Prostate gland (tissue), 2 donors: ENCODE data around the gene ADRB1. TPM values are rescaled to one million over a fixed set of nuclear protein-coding genes. Genes with fewer than 3 reads are reported as not detected.

Source experiments
- DNase-seq: peaks from one replicate; pipeline ENCODE4 v3.0.0-alpha.2; 2019; ENCODE audit warnings: low spot score
- H3K27ac ChIP-seq, 2 donors: fragments of 200-600 bp; sonication (generic); 2 replicates each; pipeline ENCODE4 v1.5.1; 2017 to 2019
- H3K27me3 ChIP-seq: fragments of 200-600 bp; sonication (generic); replicated peaks from 2 replicates; pipeline ENCODE4 v1.5.1; 2019; ENCODE audit not compliant: insufficient read depth
- H3K36me3 ChIP-seq, 2 donors: fragments of 200-600 bp; sonication (generic); 1 replicate in 1 of 2; 2 replicates in 1 of 2; pipeline versions ENCODE4 v1.5.1 to v1.8.1; 2017 to 2019
- H3K4me1 ChIP-seq: fragments of 200-600 bp; sonication (generic); replicated peaks from 2 replicates; pipeline ENCODE4 v1.5.1; 2019
- H3K4me3 ChIP-seq, 2 donors: fragments of 200-600 bp; sonication (generic); 2 replicates each; pipeline ENCODE4 v1.5.1; 2017 to 2019
- H3K9me3 ChIP-seq: fragments of 200-600 bp; sonication (generic); 2 replicates; pipeline ENCODE4 v1.5.1; 2017
- POLR2A ChIP-seq: fragments of 450-650 bp; IDR thresholded peaks from one replicate; pipeline ENCODE4 v1.6.1; 2016; ENCODE audit warnings: antibody characterized with exemption, mild to moderate bottlenecking
- POLR2AphosphoS5 ChIP-seq: sonication (generic); formaldehyde crosslinking; IDR thresholded peaks from one replicate; pipeline ENCODE4 v1.6.1; 2017; ENCODE audit warnings: antibody characterized with exemption
- WGBS: methylation state at CpG from one replicate; pipeline ENCODE4 v1.1.5; 2018; 5-methylcytosine and 5-hydroxymethylcytosine counted together
- intact Hi-C: fragments of 100-400 bp; cut with DNase I; formaldehyde crosslinking; loops from one replicate; pipeline ENCODE4 v1.14.2; 2022
- total RNA-seq, 2 donors: library from RNA; depleted of rRNA; stranded (reverse); fragments of >200 nt; gene quantifications; one replicate each; pipeline ENCODE4 v1.1.0, GENCODE V29; 2016
- TF ChIP-seq, protein P1 (sequence below), 4 experiments: fragments of 200-600 bp in 2 of 4; fragments of 450-650 bp in 2 of 4; sonication (generic) in 2 of 4; IDR thresholded peaks; 1 replicate in 3 of 4; 2 replicates in 1 of 4; pipeline ENCODE4 v1.5.1; 2016 to 2019; ENCODE audit warnings: antibody characterized with exemption in 4 of 4, mild to moderate bottlenecking in 2 of 4, moderate library complexity in 2 of 4

ADRB1 gene
- total RNA-seq, 2 donors from 2014 or later = 10.2 to 15.4 TPM

GRCh38 chr10:114010316-114010715, 33.4 kb upstream of the ADRB1 start:
- no peak overlapping the region for H3K4me3 ChIP-seq
- TF ChIP-seq POLR2AphosphoS5 (no peak), POLR2A (no peak)
- TF ChIP-seq, protein P1, sequence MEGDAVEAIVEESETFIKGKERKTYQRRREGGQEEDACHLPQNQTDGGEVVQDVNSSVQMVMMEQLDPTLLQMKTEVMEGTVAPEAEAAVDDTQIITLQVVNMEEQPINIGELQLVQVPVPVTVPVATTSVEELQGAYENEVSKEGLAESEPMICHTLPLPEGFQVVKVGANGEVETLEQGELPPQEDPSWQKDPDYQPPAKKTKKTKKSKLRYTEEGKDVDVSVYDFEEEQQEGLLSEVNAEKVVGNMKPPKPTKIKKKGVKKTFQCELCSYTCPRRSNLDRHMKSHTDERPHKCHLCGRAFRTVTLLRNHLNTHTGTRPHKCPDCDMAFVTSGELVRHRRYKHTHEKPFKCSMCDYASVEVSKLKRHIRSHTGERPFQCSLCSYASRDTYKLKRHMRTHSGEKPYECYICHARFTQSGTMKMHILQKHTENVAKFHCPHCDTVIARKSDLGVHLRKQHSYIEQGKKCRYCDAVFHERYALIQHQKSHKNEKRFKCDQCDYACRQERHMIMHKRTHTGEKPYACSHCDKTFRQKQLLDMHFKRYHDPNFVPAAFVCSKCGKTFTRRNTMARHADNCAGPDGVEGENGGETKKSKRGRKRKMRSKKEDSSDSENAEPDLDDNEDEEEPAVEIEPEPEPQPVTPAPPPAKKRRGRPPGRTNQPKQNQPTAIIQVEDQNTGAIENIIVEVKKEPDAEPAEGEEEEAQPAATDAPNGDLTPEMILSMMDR (IDR thresholded peaks at IDR 0.05) = no peak
- no peaks in the 10 kb centered on the region for H3K4me1 ChIP-seq
- DNase-seq = no peak
- no peaks in the 10 kb centered on the region for H3K27me3 ChIP-seq
- no peaks in the 10 kb centered on the region for H3K9me3 ChIP-seq
- H3K27ac ChIP-seq = no peak overlapping the region
- intact Hi-C loops = no loop called here
- WGBS = 60% methylated on average over 2 of the region's 2 CpGs
- no peaks in the 10 kb centered on the region for H3K36me3 ChIP-seq

DNA sequence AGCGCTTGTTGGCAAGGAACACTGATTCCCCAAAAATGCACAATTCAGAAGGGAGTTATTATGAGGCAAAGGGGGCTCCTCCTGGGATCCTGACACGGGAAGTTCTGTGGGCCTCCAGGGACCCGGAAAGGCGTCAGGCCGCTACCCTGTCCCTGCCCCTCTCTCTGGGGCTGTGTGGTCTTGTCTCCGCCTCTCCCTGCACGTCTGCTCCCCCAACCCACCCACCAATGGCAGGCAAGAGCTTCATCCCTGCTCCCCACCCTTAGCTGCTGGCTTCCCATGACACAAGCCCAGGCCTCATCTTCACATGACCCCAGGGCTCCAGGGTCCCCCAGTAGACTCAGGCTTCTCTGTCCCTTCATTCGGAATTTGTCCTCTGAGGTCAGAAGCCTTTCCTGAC, 31.0 kb upstream of the ADRB1 start:
- H3K9me3 ChIP-seq = no peaks in the 10 kb centered on the region
- H3K4me1 ChIP-seq = no peaks in the 10 kb centered on the region
- 87% methylated on average over 8 of the region's 8 CpGs for WGBS
- TF ChIP-seq POLR2A (no peak), POLR2AphosphoS5 (no peak)
- TF ChIP-seq, protein P1 (IDR thresholded peaks at IDR 0.05) = no peak
- no peak for DNase-seq
- H3K4me3 ChIP-seq = no peak overlapping the region
- intact Hi-C loops = no loop called here
- no peaks in the 10 kb centered on the region for H3K27me3 ChIP-seq
- no peaks in the 10 kb centered on the region for H3K36me3 ChIP-seq
- H3K27ac ChIP-seq = no peak overlapping the region

GRCh38 chr10:114015708-114016107, 28.0 kb upstream of the ADRB1 start:
- DNase-seq = no peak
- Histone ChIP-seq H3K4me1 (no peaks in the 10 kb centered on the region), H3K27me3 (no peaks in the 10 kb centered on the region), H3K9me3 (no peaks in the 10 kb centered on the region), H3K4me3 (no peak overlapping the region), H3K36me3 (no peaks in the 10 kb centered on the region), H3K27ac (no peak overlapping the region)
- 73% methylated on average over 1 of the region's 1 CpG for WGBS
- TF ChIP-seq POLR2AphosphoS5 (no peak), POLR2A (no peak)
- TF ChIP-seq, protein P1 (IDR thresholded peaks at IDR 0.05) = no peak
- intact Hi-C loops = no loop called here

DNA sequence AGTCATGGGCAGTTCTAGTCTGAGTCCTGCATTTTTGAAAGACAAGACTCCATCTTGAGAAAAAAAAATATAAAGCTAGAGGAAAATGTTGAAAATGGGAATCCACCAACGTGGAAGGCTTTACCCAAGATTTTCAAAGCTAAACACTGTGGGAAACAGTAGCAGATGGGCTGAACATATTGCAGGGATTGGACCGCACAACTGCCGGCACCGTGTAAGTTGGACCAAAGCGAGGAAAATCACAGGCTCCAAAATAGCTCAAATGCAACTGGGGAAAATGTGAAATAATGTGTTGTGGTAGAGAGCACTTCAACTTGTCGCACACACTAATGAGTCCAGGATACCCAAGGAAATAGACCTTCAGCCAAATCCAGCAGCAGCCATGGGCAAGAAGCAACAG, 26.4 kb upstream of the ADRB1 start:
- no peak for DNase-seq
- Histone ChIP-seq H3K27me3 (no peaks in the 10 kb centered on the region), H3K27ac (no peak overlapping the region), H3K4me3 (no peak overlapping the region), H3K9me3 (no peaks in the 10 kb centered on the region), H3K4me1 (no peaks in the 10 kb centered on the region), H3K36me3 (no peaks in the 10 kb centered on the region)
- no peak for TF ChIP-seq POLR2A
- TF ChIP-seq, protein P1 (IDR thresholded peaks at IDR 0.05) = no peak
- 94% methylated on average over 6 of the region's 6 CpGs for WGBS
- intact Hi-C loops = no loop called here

DNA sequence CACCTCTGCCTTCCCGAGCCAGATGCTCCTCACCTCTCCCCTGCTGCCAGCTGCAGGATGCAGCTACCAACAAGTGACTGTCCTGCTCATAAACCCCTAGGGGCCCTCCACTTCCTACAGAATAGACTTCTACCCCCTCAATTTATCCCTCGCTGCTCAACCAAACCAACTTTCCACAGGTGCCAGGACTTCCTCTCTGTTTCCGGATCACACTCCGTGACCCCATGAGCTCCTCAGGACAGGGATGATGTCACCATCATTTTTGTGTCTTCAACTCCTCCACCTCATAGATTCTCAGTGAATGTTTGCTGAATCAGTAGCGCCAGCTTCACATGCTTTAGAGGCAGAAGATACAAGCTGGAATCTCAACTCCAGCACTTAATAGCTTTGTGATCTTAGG, 25.8 kb upstream of the ADRB1 start:
- TF ChIP-seq POLR2AphosphoS5 (no peak), POLR2A (no peak)
- TF ChIP-seq, protein P1 (IDR thresholded peaks at IDR 0.05) = no peak
- H3K27me3 ChIP-seq = no peaks in the 10 kb centered on the region
- H3K4me3 ChIP-seq = no peak overlapping the region
- no peak overlapping the region for H3K27ac ChIP-seq
- no peaks in the 10 kb centered on the region for H3K4me1 ChIP-seq
- no peak for DNase-seq
- intact Hi-C loops = no loop called here
- 86% methylated on average over 5 of the region's 5 CpGs for WGBS
- no peaks in the 10 kb centered on the region for H3K36me3 ChIP-seq
- H3K9me3 ChIP-seq = no peaks in the 10 kb centered on the region
